IMR-90 (cell line): ENCODE results near the gene PTBP2.

Source experiments
- CHD1 ChIP-seq: IDR thresholded peaks from 2 replicates; pipeline ENCODE4 v1.6.1; 2012; ENCODE audit warnings: low read depth, low read length, improper control_type of control experiment
- CTCF ChIP-seq: conservative IDR thresholded peaks from 2 replicates; pipeline ENCODE4 v1.5.1; 2012; ENCODE audit warnings: mild to moderate bottlenecking, low read depth, low read length, improper control_type of control experiment
- FOS ChIP-seq: fragments of 150-350 bp; IDR thresholded peaks from 2 replicates; pipeline ENCODE4 v1.6.1; 2016; ENCODE audit warnings: low read depth, low read length
- MAFK ChIP-seq: IDR thresholded peaks from 2 replicates; pipeline ENCODE4 v1.6.1; 2012; ENCODE audit warnings: low read depth, low read length, improper control_type of control experiment
- MXI1 ChIP-seq: IDR thresholded peaks from 2 replicates; pipeline ENCODE4 v1.6.1; 2012; ENCODE audit warnings: low read depth, mild to moderate bottlenecking, low read length, moderate library complexity, borderline replicate concordance
- NFE2L2 ChIP-seq: fragments of 150-350 bp; IDR thresholded peaks from 2 replicates; pipeline ENCODE4 v1.6.1; 2016; ENCODE audit warnings: low read depth, mild to moderate bottlenecking, low read length
- POLR2A ChIP-seq: IDR thresholded peaks from 2 replicates; pipeline ENCODE4 v1.6.1; 2012; ENCODE audit warnings: mild to moderate bottlenecking, low read depth, low read length
- RAD21 ChIP-seq: IDR thresholded peaks from 2 replicates; pipeline ENCODE4 v1.6.1; 2012; ENCODE audit warnings: low read length, improper control_type of control experiment
- RFX5 ChIP-seq: IDR thresholded peaks from 2 replicates; pipeline ENCODE4 v1.8.0; 2012; ENCODE audit warnings: low read depth, mild to moderate bottlenecking, low read length, moderate library complexity
- SMC3 ChIP-seq: fragments of 150-350 bp; IDR thresholded peaks from 2 replicates; pipeline ENCODE4 v1.6.1; 2016; ENCODE audit warnings: low read depth, mild to moderate bottlenecking, antibody characterized with exemption, low read length, moderate library complexity

- no peak for TF ChIP-seq RAD21
- TF ChIP-seq RFX5, result no peak
- no peak for TF ChIP-seq MXI1
- no peak for TF ChIP-seq CHD1
- no peak for TF ChIP-seq SMC3
- no peak for TF ChIP-seq MAFK
- TF ChIP-seq POLR2A, result no peak
- no peak for TF ChIP-seq NFE2L2
- TF ChIP-seq CTCF, result no peak
- TF ChIP-seq FOS, result no peak
These were observed 60.6 kb downstream of the PTBP2 start for GRCh38 chr1:96782206-96782605.
